ENCODE measurements around the gene HOXB3.

Gene HOXB3

GRCh38 chr17:48506246-48506645 lies 83.8 kb downstream of the HOXB3 start:
- no peak for DNase-seq (ENCODE audit: low read depth in 1 of 2, low spot score in 1 of 2)

GRCh38 chr17:48505788-48506187 lies 84.3 kb downstream of the HOXB3 start:
- peak in 1 of 2 donors; percentile 36 for DNase-seq (ENCODE audit: low read depth in 1 of 2, low spot score in 1 of 2)

DNA sequence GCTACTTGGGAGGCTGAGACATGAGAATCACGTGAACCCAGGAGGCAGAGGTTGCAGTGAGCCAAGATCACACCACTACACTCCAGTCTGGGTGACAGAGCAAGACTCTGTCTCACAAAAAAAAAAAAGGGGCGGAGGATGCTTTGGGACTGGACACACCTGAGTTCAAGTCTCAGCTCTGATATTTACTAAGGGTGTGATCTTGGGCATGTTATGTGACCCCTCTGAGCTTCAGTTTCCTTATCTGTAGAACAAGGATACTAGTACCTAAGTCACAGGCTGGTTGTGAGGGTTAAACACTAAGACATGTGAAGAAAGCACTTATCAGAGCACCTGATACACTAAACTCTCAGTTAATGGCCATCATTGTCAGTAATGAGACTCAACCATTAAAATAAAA lies 85.1 kb downstream of the HOXB3 start:
- no peak for DNase-seq (ENCODE audit: low read depth in 1 of 2, low spot score in 1 of 2)

DNA sequence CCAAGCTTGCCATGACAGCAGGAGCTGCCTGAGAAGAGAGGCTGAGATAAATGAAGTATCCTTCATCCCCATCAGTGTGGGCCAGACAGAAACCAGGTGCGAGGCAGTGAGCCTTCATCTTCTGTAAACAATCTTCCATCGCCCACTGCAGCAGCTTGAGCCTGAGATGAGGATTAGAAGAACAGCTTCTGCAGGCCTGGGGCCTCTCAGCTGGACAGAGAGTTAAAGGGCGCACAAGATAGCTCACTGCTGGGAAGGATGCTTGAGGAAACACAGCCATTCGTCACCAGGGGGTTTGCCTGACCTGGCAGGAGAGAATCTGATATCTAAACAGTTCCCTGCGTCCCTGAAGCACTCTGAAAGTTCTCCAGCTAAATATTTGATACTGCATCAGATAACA lies 86.3 kb downstream of the HOXB3 start:
- DNase-seq (ENCODE audit: low read depth in 1 of 2, low spot score in 1 of 2) = no peak

GRCh38 chr17:48502901-48503300 lies 87.1 kb downstream of the HOXB3 start:
- no peak for DNase-seq (ENCODE audit: low read depth in 1 of 2, low spot score in 1 of 2)

DNA sequence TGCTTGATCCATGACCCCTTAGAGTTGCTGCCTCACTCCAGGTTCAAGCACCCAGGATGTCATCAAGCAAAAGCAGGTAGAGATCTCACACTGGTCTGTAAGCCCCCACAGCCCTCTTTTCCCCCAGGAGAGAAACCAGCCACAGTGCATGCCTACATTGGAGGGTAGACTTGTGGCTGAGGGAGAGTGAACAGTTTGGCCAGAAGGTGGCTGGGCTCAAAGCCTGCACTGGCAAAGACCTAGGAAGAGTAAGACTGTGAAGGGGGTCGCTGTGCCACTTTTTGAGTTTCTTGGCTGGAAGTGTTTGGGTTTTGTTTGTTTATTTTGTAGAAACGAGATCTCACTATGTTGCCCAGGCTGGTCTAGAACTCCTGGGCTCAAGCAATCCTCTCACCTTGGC lies 87.7 kb downstream of the HOXB3 start:
- DNase-seq (ENCODE audit: low read depth in 1 of 2, low spot score in 1 of 2) = no peak

DNA sequence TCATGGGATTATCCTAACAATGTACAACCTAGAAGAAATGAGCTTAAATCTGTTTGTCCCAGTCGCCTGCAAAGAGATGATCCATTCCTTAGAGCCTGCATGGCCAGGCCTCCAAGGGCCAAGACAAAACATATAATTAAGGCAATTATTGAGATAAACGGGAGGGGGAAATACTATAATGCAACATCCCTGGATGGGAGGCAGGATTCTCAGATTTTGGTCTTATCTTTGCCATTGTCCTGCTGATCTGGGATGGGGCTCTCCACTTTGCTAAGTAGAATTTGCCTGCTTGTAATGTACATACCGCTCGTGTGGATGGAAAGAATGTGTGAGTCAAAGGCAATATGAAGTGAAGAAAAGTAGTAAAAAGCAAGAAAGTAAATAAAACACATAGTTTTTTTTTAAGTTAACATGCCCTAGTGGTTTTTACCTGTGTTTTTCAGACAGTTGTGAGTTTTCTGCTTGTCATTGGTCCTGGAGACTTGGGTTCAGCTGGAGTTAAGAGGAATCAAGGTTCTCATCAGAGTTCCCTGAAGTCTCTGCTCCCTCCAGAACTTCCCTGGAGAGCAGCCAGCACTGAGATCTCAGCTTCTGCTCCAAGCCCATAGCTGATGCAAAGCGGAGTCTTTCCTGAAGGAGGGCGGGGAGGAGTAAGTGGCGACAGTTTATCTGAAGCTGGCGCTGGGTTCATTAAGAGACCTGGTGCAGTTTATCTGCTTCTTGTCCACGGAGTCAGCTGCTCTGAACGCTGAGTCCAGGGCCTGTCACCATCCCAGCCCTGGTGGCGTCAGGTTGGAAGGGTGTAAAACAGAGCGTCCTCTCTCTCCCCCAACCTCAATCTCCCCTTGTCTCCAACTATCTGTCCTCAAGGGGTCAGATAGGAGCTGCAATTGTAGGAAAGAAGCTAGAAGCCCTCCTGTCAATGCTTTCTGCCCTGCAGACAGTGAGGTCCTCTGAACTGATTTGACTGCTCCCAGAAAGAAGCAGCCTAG lies 89.3 kb downstream of the HOXB3 start:
- no peak for DNase-seq (ENCODE audit: low read depth in 1 of 2, low spot score in 1 of 2)

DNA sequence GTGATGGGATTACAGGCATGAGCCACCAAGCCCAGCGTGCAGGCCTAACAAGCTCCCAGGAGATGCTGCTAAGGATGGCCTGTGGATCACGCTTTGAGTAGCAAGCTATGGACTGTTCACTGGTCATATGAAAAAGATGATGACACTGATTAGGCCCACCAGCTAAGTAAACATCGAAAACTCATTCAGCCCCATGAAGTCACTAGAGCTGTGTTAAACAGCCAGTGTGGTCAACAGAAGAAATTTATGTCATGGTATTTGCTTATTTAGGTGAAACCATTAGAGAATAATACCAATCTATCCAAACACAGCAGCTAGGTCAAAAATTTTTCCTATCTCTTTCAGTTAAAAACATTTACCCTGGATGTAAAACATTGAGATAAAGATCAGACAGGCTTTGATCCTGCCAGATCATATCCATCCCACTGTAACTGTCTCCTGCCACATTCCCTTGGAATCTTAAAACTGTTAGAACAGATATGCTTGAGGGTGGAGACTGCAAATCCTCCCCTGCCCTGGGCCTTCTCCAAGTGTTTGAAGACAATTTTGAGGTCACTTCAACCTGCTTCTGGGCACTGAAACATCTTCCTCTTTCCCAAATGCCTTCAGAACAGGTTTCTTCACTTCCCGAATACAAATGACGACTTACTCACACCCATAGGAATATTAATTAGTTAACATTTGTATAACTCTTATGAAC lies 90.2 kb downstream of the HOXB3 start:
- DNase-seq (ENCODE audit: low read depth in 1 of 2, low spot score in 1 of 2) = no peak

- DNase-seq (ENCODE audit: low read depth in 1 of 2, low spot score in 1 of 2) = no peak
Observed at GRCh38 chr17:48499248-48499647, 90.8 kb downstream of the HOXB3 start.
